Measurements from ENCODE around the gene ARL17B.
"Not testable (repeated sequence)": the region's sequence is repeated elsewhere in the genome, so short reads cannot be mapped to it uniquely, and the experiment has no call there.

- not testable (repeated sequence) for TF ChIP-seq CTCF, POLR2A (IDR thresholded peaks at IDR 0.05)
Measured at GRCh38 chr17:46401033-46401787, 39.6 kb upstream of the ARL17B start.

Data from prostate gland (tissue), 2 donors.